ENCODE data around the gene CALHM2. TPM values are rescaled to one million over a fixed set of nuclear protein-coding genes. Genes with fewer than 3 reads are reported as not detected.

Gene CALHM2
- total and polyA plus RNA-seq, 2 donors (not counting 3 experiments of a cell fraction or from before 2014, with no cell fraction given), result 32.1 to 38.4 TPM

DNA sequence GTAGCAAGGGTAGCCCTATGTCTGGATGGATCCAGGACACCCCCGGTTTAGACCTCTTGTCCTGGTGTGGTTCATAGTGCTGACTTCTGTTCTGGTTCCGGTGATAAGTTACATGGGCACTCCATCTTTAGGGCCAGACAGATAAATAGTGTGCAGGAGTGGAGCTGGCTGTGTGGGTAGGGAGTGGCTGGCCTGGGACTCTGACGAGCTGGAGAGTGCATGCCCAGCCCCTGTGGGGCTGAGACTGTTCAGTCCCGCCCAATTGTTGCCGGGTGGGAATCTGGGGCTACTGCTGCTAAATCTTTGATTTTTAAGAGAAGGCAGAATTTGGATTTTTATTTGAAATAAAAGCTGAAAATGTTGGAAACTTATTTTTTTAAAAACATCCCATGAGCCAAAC, 28.4 kb downstream of the CALHM2 start:
- H3K4me1 ChIP-seq (ENCODE audit: control insufficient read depth, extremely low read depth, insufficient read depth, low read length), result peaks cover 4% of the 10 kb centered on the region
- ChIA-PET CTCF (interaction anchor here (0.6 kb wide), 1 partner anchor 59 kb away, joined by 3 read pairs; no protein-coding TSS in a partner anchor), POLR2A (no interaction called here)
- H3K4me2 ChIP-seq (ENCODE audit: insufficient read depth, low read length), result no peak overlapping the region
- no peaks in the 10 kb centered on the region for H3K9me3 ChIP-seq (replicated peaks; ENCODE audit: control insufficient read depth, insufficient read depth, low read length)
- no peaks in the 10 kb centered on the region for H4K20me1 ChIP-seq (replicated peaks; ENCODE audit: control insufficient read depth, extremely low read depth, insufficient read depth, low read length)
- no peak overlapping the region for H3K9ac ChIP-seq (replicated peaks; ENCODE audit: extremely low read depth, insufficient read depth, low read length)
- no peak overlapping the region for H3K27ac ChIP-seq (ENCODE audit: insufficient read depth, low read depth, low read length)
- TF ChIP-seq JUN (IDR thresholded peaks at IDR 0.05; ENCODE audit: borderline replicate concordance, insufficient read depth, insufficient read length, low read depth) (no peak), MYC (IDR thresholded peaks at IDR 0.05; ENCODE audit: low read depth, low read length) (no peak), POLR2A (IDR thresholded peaks at IDR 0.05; ENCODE audit: low read depth, low read length) (no peak)
- TF ChIP-seq, protein P1, sequence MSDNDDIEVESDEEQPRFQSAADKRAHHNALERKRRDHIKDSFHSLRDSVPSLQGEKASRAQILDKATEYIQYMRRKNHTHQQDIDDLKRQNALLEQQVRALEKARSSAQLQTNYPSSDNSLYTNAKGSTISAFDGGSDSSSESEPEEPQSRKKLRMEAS (IDR thresholded peaks at IDR 0.05; ENCODE audit: insufficient read depth, insufficient read length), result no peak
- dilution Hi-C loops (cut with MboI; ENCODE audit: extremely low pct_ligation_motif_present, low sequenced_read_pairs), result no loop called here
- no peak for DNase-seq (ENCODE audit: low read depth, low spot score)
- H3K27me3 ChIP-seq (ENCODE audit: control insufficient read depth in 2 of 2, insufficient read depth in 2 of 2, low read length in 2 of 2), result no peaks in the 10 kb centered on the region
- FAIRE-seq, result no peak
- no peak overlapping the region for H2AFZ ChIP-seq (ENCODE audit: low read depth, low read length)
- intact Hi-C loops (cut with micrococcal nuclease), result loop anchor here (2.0 to 10.0 kb wide), 2 partner anchors 23 to 261 kb away; no protein-coding TSS in a partner anchor
- no TSS peak for BruUV-seq (replicated peaks)
- H3K9me1 ChIP-seq (replicated peaks; ENCODE audit: control insufficient read depth, extremely low read depth, insufficient read depth, low read length), result no peaks in the 10 kb centered on the region
- no peaks in the 10 kb centered on the region for H3K79me2 ChIP-seq (ENCODE audit: control insufficient read depth, insufficient read depth, low read length)
- H3K36me3 ChIP-seq (ENCODE audit: control insufficient read depth in 2 of 2, extremely low read depth in 1 of 2, insufficient read depth in 2 of 2, low read length in 2 of 2), result peaks cover 37 to 44% of the 10 kb centered on the region in 2 experiments
- H3K4me3 ChIP-seq (replicated peaks in 1 of 3; ENCODE audit: insufficient read depth in 1 of 3, low read depth in 1 of 3, low read length in 3 of 3), result no peak overlapping the region

DNA sequence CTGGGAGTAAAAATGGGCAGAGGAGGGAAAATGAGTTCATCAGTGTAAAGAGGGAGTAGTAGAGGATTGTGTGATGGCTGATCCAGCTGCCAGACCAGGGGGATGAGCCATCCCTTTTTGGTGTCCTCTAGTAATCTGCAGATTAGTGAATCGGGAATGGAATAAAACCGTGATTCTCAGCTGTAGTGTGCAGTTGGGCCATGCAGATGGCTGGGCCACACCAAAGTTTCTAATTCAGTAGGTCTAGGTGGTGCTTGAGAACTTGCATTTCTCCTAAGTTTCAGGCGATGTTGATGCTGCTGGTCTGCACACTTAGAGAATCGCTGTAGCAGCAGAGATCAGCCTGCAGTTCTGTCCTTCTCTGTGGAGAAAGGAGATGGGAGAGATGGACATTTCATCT, 33.1 kb downstream of the CALHM2 start:
- no peak for DNase-seq (ENCODE audit: low read depth, low spot score)
- H3K27ac ChIP-seq (ENCODE audit: insufficient read depth, low read depth, low read length), result no peak overlapping the region
- no peaks in the 10 kb centered on the region for H3K27me3 ChIP-seq (ENCODE audit: control insufficient read depth in 2 of 2, insufficient read depth in 2 of 2, low read length in 2 of 2)
- H3K4me2 ChIP-seq (ENCODE audit: insufficient read depth, low read length), result no peak overlapping the region
- dilution Hi-C loops (cut with MboI; ENCODE audit: extremely low pct_ligation_motif_present, low sequenced_read_pairs), result no loop called here
- no peak for TF ChIP-seq GATA2 (IDR thresholded peaks at IDR 0.05; ENCODE audit: insufficient read depth, insufficient read length, low read depth, low read length)
- no peak for TF ChIP-seq JUN (IDR thresholded peaks at IDR 0.05; ENCODE audit: borderline replicate concordance, insufficient read depth, insufficient read length, low read depth)
- TF ChIP-seq FOS (IDR thresholded peaks at IDR 0.05; ENCODE audit: borderline replicate concordance, insufficient read depth, low read length), result no peak
- H3K9ac ChIP-seq (replicated peaks; ENCODE audit: extremely low read depth, insufficient read depth, low read length), result no peak overlapping the region
- ChIA-PET POLR2A (interaction anchor here (0.5 kb wide), 1 partner anchor 64 kb away, joined by 4 read pairs; no protein-coding TSS in a partner anchor), CTCF (interaction anchor here (1.6 to 2.2 kb wide), 3 partner anchors 62 to 174 kb away, joined by 4 to 7 read pairs (median 6); no protein-coding TSS in a partner anchor)
- BruUV-seq (replicated peaks), result no TSS peak
- H2AFZ ChIP-seq (ENCODE audit: low read depth, low read length), result no peak overlapping the region
- peaks cover 49 to 64% of the 10 kb centered on the region in 2 experiments for H3K36me3 ChIP-seq (ENCODE audit: control insufficient read depth in 2 of 2, extremely low read depth in 1 of 2, insufficient read depth in 2 of 2, low read length in 2 of 2)
- H3K9me3 ChIP-seq (replicated peaks; ENCODE audit: control insufficient read depth, insufficient read depth, low read length), result no peaks in the 10 kb centered on the region
- H3K4me1 ChIP-seq (ENCODE audit: control insufficient read depth, extremely low read depth, insufficient read depth, low read length), result no peaks in the 10 kb centered on the region
- H3K79me2 ChIP-seq (ENCODE audit: control insufficient read depth, insufficient read depth, low read length), result no peaks in the 10 kb centered on the region
- H3K9me1 ChIP-seq (replicated peaks; ENCODE audit: control insufficient read depth, extremely low read depth, insufficient read depth, low read length), result no peaks in the 10 kb centered on the region
- FAIRE-seq, result no peak
- intact Hi-C loops (cut with micrococcal nuclease), result no loop called here
- H4K20me1 ChIP-seq (replicated peaks; ENCODE audit: control insufficient read depth, extremely low read depth, insufficient read depth, low read length), result no peaks in the 10 kb centered on the region
- no peak overlapping the region for H3K4me3 ChIP-seq (replicated peaks in 1 of 3; ENCODE audit: insufficient read depth in 1 of 3, low read depth in 1 of 3, low read length in 3 of 3)

Data from endothelial cell of umbilical vein (primary cell).